D721Med (cell line): ENCODE measurements around the gene GRIN2D.

Experiments
- DNase-seq: peaks from one replicate; pipeline ENCODE4 v3.0.0; 2011; ENCODE audit warnings: low spot score; ENCODE audit not compliant: insufficient read length
- FAIRE-seq: peaks from 2 replicates; lab custom pipeline; 2011; peaks lifted over from hg19 to GRCh38; lab: Jason Lieb, UNC
- CTCF ChIP-seq: IDR thresholded peaks from 2 replicates; pipeline ENCODE4 v1.5.1; 2012; ENCODE audit warnings: mild to moderate bottlenecking, control low read depth; ENCODE audit not compliant: insufficient read depth; ENCODE audit errors: missing control alignments

Gene GRIN2D

GRCh38 chr19:48353677-48354076 is 39.8 kb upstream of the GRIN2D start:
- TF ChIP-seq CTCF = no peak
- no peak for DNase-seq
- no peak for FAIRE-seq

DNA sequence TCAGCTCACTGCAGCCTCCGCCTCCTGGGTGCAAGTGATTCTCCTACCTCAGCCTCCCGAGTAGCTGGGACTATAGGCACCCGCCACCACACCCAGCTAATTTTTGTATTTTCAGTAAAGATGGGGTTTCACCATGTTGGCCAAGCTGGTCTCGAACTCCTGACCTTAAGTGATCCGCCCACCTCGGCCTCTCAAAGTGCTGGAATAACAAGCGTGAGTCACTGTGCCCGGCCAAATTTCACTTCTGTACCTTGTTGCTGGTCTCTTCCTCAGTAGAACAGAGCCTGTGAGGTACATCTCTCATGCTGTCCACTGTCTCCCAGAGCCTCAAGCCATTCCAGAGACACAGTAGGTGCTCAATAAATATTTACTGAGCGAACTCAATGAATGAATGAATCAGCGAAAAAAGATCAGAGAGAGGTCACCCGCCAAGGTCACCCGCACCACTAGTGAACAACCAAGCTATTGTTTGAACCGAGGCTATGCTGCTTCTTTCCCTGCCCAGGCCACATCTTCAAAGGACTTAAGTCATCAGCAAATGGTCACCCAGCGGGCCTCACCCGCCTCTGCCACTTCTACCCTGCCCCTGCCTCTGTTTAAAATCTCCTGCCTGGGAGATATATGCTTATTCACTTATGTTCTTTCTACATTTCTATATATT is 39.0 kb upstream of the GRIN2D start:
- FAIRE-seq (no peak), DNase-seq (no peak)

GRCh38 chr19:48355365-48355954 is 38.0 kb upstream of the GRIN2D start:
- DNase-seq (no peak), FAIRE-seq (no peak)
- no peak for TF ChIP-seq CTCF

More for the DNA sequence above, 39.0 kb upstream of the GRIN2D start:
- no peak for TF ChIP-seq CTCF

DNA sequence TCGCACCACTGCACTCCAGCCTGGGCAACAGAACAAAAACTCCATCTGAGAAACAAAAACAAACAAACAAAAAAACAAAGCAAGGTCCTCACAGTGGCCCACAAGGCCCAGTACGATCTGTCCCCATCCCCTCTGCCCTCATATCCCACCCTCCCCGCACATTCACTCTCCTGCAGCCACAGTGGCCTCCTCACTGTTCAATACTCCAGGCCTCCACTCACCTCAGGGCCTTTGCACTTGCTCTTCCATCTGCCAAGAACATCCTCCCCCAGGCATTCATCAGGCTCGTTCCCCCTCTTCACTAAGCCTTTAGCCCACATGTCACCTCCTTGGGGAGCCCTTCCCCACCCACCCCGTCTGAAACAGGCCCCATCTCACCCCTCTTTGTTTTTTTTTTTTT is 34.3 kb upstream of the GRIN2D start:
- DNase-seq (no peak), FAIRE-seq (no peak)
- TF ChIP-seq CTCF = no peak

DNA sequence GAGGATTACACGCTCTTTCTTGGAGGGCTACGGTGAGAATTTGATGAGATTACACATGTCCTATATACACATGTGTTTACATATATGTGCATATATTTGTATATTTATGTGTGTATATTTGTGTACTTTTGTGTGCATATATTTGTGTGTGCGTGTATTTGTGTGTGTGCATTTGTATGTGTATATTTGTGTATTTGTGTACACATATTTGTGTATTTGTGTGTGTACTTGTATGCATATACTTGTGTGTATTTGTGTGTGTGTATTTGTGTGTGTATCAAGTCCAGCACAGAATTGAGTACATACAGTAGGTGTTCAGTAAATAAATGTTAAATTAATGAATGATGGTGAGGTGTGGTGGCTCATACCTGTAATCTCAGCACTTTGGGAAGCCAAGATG is 31.6 kb upstream of the GRIN2D start:
- DNase-seq (no peak), FAIRE-seq (no peak)
- no peak for TF ChIP-seq CTCF

- no peak for FAIRE-seq
- TF ChIP-seq CTCF = no peak
- peak; percentile 74 for DNase-seq
These were observed 30.6 kb upstream of the GRIN2D start for GRCh38 chr19:48362716-48363499.

DNA sequence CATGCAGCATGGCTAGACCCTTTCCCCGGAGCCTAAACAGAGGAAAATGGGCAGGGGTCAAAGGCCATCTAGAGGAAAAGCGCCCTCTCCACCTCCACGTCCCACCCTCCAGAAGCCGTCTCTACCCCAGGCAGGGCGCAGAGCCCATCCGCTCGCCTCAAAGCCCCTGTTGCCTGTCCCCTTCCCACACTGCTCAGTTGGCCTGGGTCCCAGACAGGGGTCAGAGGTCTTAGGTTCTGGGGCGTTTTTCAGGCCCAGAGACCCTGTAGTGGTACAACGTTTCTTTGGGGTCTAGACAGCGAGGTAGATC is 30.0 kb upstream of the GRIN2D start:
- no peak for DNase-seq
- no peak for TF ChIP-seq CTCF

More for the DNA sequence above, 30.0 kb upstream of the GRIN2D start:
- no peak for FAIRE-seq
